HepG2 (cell line): Measurements from ENCODE around the gene PDRG1. TPM values are rescaled to one million over a fixed set of nuclear protein-coding genes. Genes with fewer than 3 reads are reported as not detected.
A peak's percentile ranks its signal among the peaks of the same experiment; 100 is the strongest.

Source experiments
- BRCA1 ChIP-seq: sonication (generic); formaldehyde crosslinking; IDR thresholded peaks from 2 replicates; pipeline ENCODE4 v1.4.0; 2020; ENCODE audit warnings: missing genetic modification reagents
- HOXA9 ChIP-seq: sonication (generic); formaldehyde crosslinking; IDR thresholded peaks from 2 replicates; pipeline ENCODE4 v1.8.1; 2022; ENCODE audit warnings: missing genetic modification reagents, mild to moderate bottlenecking, moderate library complexity, borderline replicate concordance
- JUNB ChIP-seq: sonication (generic); formaldehyde crosslinking; IDR thresholded peaks from 2 replicates; pipeline ENCODE4 v1.8.0; 2022; ENCODE audit warnings: missing genetic modification reagents, mild to moderate bottlenecking, borderline replicate concordance
- KAT2B ChIP-seq: fragments of 150-350 bp; IDR thresholded peaks from 2 replicates; pipeline ENCODE4 v1.6.1; 2014; ENCODE audit warnings: low read depth, low read length, borderline replicate concordance
- SOX6 ChIP-seq, 2 experiments: fragments of 450-650 bp in 1 of 2; sonication (generic) in 1 of 2; formaldehyde crosslinking in 1 of 2; IDR thresholded peaks; 2 replicates each; pipeline versions ENCODE4 v1.4.0 to v1.6.1; 2017 to 2020; ENCODE audit warnings: antibody characterized with exemption in 1 of 2, mild to moderate bottlenecking in 1 of 2, missing genetic modification reagents in 1 of 2
- TEAD2 ChIP-seq: sonication (generic); formaldehyde crosslinking; IDR thresholded peaks from 2 replicates; pipeline ENCODE4 v1.9.0; 2021; ENCODE audit warnings: missing genetic modification reagents
- YEATS4 ChIP-seq: sonication (generic); formaldehyde crosslinking; IDR thresholded peaks from 2 replicates; pipeline ENCODE4 v1.4.0; 2020; ENCODE audit warnings: missing genetic modification reagents, borderline replicate concordance
- ZBTB1 ChIP-seq: sonication (generic); formaldehyde crosslinking; IDR thresholded peaks from 2 replicates; pipeline ENCODE4 v1.4.0; 2020; ENCODE audit warnings: missing genetic modification reagents, borderline replicate concordance
- ZBTB43 ChIP-seq: sonication (generic); formaldehyde crosslinking; conservative IDR thresholded peaks from 2 replicates; pipeline ENCODE4 v1.4.0; 2020; ENCODE audit warnings: missing genetic modification reagents
- ZC3H13 ChIP-seq: sonication (generic); formaldehyde crosslinking; IDR thresholded peaks from 2 replicates; pipeline ENCODE4 v1.8.1; 2023; ENCODE audit warnings: mild to moderate bottlenecking, missing genetic modification reagents, moderate library complexity
- ZHX2 ChIP-seq, 2 experiments: sonication (generic) in 1 of 2; formaldehyde crosslinking in 1 of 2; IDR thresholded peaks; 2 replicates each; pipeline versions ENCODE4 v1.6.1 to v1.9.0; 2014 to 2022; ENCODE audit warnings: antibody characterized with exemption in 1 of 2, borderline replicate concordance in 1 of 2, inconsistent platforms in 1 of 2, low read depth in 1 of 2, missing genetic modification reagents in 1 of 2
- ZNF234 ChIP-seq: sonication (generic); formaldehyde crosslinking; conservative IDR thresholded peaks from 2 replicates; pipeline ENCODE4 v1.5.1; 2020; ENCODE audit warnings: mild to moderate bottlenecking, missing genetic modification reagents
- ZNF275 ChIP-seq: sonication (generic); formaldehyde crosslinking; IDR thresholded peaks from 2 replicates; pipeline ENCODE4 v1.8.0; 2022; ENCODE audit warnings: missing genetic modification reagents, mild to moderate bottlenecking, inconsistent platforms, borderline replicate concordance
- ZNF333 ChIP-seq: sonication (generic); formaldehyde crosslinking; IDR thresholded peaks from 2 replicates; pipeline ENCODE4 v1.4.0; 2020; ENCODE audit warnings: mild to moderate bottlenecking, missing genetic modification reagents, borderline replicate concordance
- ZNF501 ChIP-seq: sonication (generic); formaldehyde crosslinking; IDR thresholded peaks from 2 replicates; pipeline ENCODE4 v1.5.1; 2020; ENCODE audit warnings: mild to moderate bottlenecking, moderate library complexity, missing genetic modification reagents
- ZNF550 ChIP-seq: sonication (generic); formaldehyde crosslinking; IDR thresholded peaks from 2 replicates; pipeline ENCODE4 v1.4.0; 2020; ENCODE audit warnings: mild to moderate bottlenecking, missing genetic modification reagents, borderline replicate concordance
- ZNF670 ChIP-seq: sonication (generic); formaldehyde crosslinking; IDR thresholded peaks from 2 replicates; pipeline ENCODE4 v1.8.0; 2022; ENCODE audit warnings: mild to moderate bottlenecking, missing genetic modification reagents, borderline replicate concordance
- ZNF747 ChIP-seq: sonication (generic); formaldehyde crosslinking; IDR thresholded peaks from 2 replicates; pipeline ENCODE4 v1.8.1; 2023; ENCODE audit warnings: missing genetic modification reagents, mild to moderate bottlenecking, borderline replicate concordance
- polyA plus RNA-seq, 8 experiments: library from polyadenylated mRNA; depleted of rRNA in 3 of 8; stranded (reverse) in 7 of 8; unstranded in 1 of 8; fragments of >200 nt; fragmentation: Illumina TruSeq in 4 of 8; extraction: Trizol in 4 of 8; gene quantifications; 2 replicates each; pipeline versions ENCODE4 v1.2.1 to v1.2.3, GENCODE V29; 2011 to 2016; ENCODE audit warnings: low read depth in 4 of 8, missing spikeins in 1 of 8, mixed read lengths in 1 of 8; ENCODE audit not compliant: insufficient read depth in 1 of 8
- total RNA-seq, 5 experiments: library from RNA; depleted of rRNA; stranded (reverse); fragments of >200 nt; fragmentation: Illumina TruSeq; extraction: Trizol; gene quantifications; 2 replicates each; pipeline ENCODE4 v1.2.3, GENCODE V29; 2016; ENCODE audit warnings: low read depth in 1 of 5

The PDRG1 gene
- total and polyA plus RNA-seq, 2 of the 13 experiments (the other 11 are each of a cell fraction or from before 2014, with no cell fraction given) = 16.6 to 18.0 TPM

GRCh38 chr20:31968291-31969126 lies 16.7 kb upstream of the PDRG1 start (continued):
- TF ChIP-seq HOXA9 (CRISPR knock-in tag) (peak; percentile 100), JUNB (CRISPR knock-in tag) (peak; percentile 100), ZNF333 (CRISPR knock-in tag) (peak; percentile 100), YEATS4 (CRISPR knock-in tag) (peak; percentile 100), ZNF501 (CRISPR knock-in tag) (peak; percentile 100), ZBTB1 (CRISPR knock-in tag) (peak; percentile 100), BRCA1 (peak; percentile 100), ZNF747 (peak; percentile 100), SOX6 (IDR thresholded peaks at IDR 0.05) (no peak), SOX6 (CRISPR knock-in tag; IDR thresholded peaks at IDR 0.05) (peak; percentile 97), ZNF275 (CRISPR knock-in tag) (peak; percentile 100), TEAD2 (CRISPR knock-in tag) (peak; percentile 100), ZHX2 (IDR thresholded peaks at IDR 0.05; ENCODE audit: low read depth) (no peak), ZHX2 (CRISPR knock-in tag; IDR thresholded peaks at IDR 0.05; ENCODE audit: borderline replicate concordance) (peak; percentile 100), ZBTB43 (CRISPR knock-in tag) (peak; percentile 100), ZNF234 (peak; percentile 100), ZNF670 (peak; percentile 100), ZNF550 (CRISPR knock-in tag) (peak; percentile 100), ZC3H13 (CRISPR knock-in tag) (peak; percentile 100), KAT2B (no peak)
